Spleen (tissue), 11 donors: Measurements from ENCODE around the gene H19. TPM values are rescaled to one million over a fixed set of nuclear protein-coding genes. Genes with fewer than 3 reads are reported as not detected.
A peak's percentile ranks its signal among the peaks of the same experiment; 100 is the strongest.

Experiments used
- DNase-seq: peaks from one replicate; pipeline ENCODE4 v3.0.0-alpha.2; 2020
- H3K27ac ChIP-seq, 8 donors: fragments of 200-600 bp; sonication (generic) in 7 of 8; 1 replicate in 4 of 8; 2 replicates in 4 of 8; pipeline versions ENCODE4 v1.5.0 to v1.8.0; 2016 to 2021; ENCODE audit warnings: inconsistent platforms in 4 of 8, mild to moderate bottlenecking in 4 of 8, moderate library complexity in 1 of 8
- H3K27me3 ChIP-seq, 7 donors: fragments of 200-600 bp; sonication (generic) in 6 of 7; replicated peaks in 1 of 7; 1 replicate in 4 of 7; 2 replicates in 3 of 7; pipeline versions ENCODE4 v1.5.0 to v1.8.0; 2016 to 2021; ENCODE audit warnings: inconsistent platforms in 3 of 7, mild to moderate bottlenecking in 1 of 7
- H3K36me3 ChIP-seq, 6 donors: fragments of 200-600 bp; sonication (generic) in 5 of 6; 1 replicate in 4 of 6; 2 replicates in 2 of 6; pipeline versions ENCODE4 v1.5.0 to v1.8.0; 2016 to 2021; ENCODE audit warnings: inconsistent platforms in 2 of 6
- H3K4me1 ChIP-seq, 6 donors: fragments of 200-600 bp; sonication (generic) in 5 of 6; 1 replicate in 3 of 6; 2 replicates in 3 of 6; pipeline versions ENCODE4 v1.5.0 to v1.8.0; 2016 to 2021; ENCODE audit warnings: inconsistent platforms in 3 of 6
- H3K4me3 ChIP-seq, 8 donors: fragments of 200-600 bp; sonication (generic) in 7 of 8; 1 replicate in 4 of 8; 2 replicates in 4 of 8; pipeline versions ENCODE4 v1.5.0 to v1.8.0; 2016 to 2021; ENCODE audit warnings: inconsistent platforms in 4 of 8, mild to moderate bottlenecking in 4 of 8, moderate library complexity in 2 of 8
- H3K9me3 ChIP-seq, 8 donors: fragments of 200-600 bp; sonication (generic) in 7 of 8; 1 replicate in 4 of 8; 2 replicates in 4 of 8; pipeline versions ENCODE4 v1.5.0 to v1.8.0; 2016 to 2021; ENCODE audit warnings: inconsistent platforms in 4 of 8
- POLR2A ChIP-seq, 3 donors: fragments of 450-650 bp; IDR thresholded peaks; one replicate each; pipeline ENCODE4 v1.5.1; 2017; ENCODE audit warnings: antibody characterized with exemption in 3 of 3, mild to moderate bottlenecking in 1 of 3
- POLR2AphosphoS5 ChIP-seq, 3 donors: sonication (generic); formaldehyde crosslinking; IDR thresholded peaks; one replicate each; pipeline ENCODE4 v1.5.1; 2017; ENCODE audit warnings: antibody characterized with exemption in 3 of 3
- WGBS, 5 donors: extraction: QIAGEN DNeasy Blood & Tissue Kit in 3 of 5; methylation state at CpG; one replicate each; pipeline versions ENCODE4 v1.1.5 to v1.1.7; 2013 to 2018; 5-methylcytosine and 5-hydroxymethylcytosine counted together
- intact Hi-C: fragments of 100-400 bp; cut with DNase I; formaldehyde crosslinking; loops from one replicate; pipeline ENCODE4 v1.15.0; 2023; ENCODE audit warnings: low total_unique reads
- polyA plus RNA-seq, 3 donors: library from polyadenylated mRNA; stranded (reverse); fragments of 200-250 nt; gene quantifications; one replicate each; pipeline ENCODE4 v1.2.1, GENCODE V29; 2013
- total RNA-seq, 7 donors: library from RNA; depleted of rRNA in 3 of 7; stranded (reverse); fragments of >200 nt in 3 of 7; fragmentation: NEBNext Ultra II Directional in 4 of 7; extraction: Animal tissue kit (Norgen Biotek cat#: 25700) in 4 of 7; gene quantifications; one replicate each; pipeline versions ENCODE4 v1.1.0 to v1.2.1, GENCODE V29; 2016 to 2021
- TF ChIP-seq, protein P1 (sequence below), 11 experiments: fragments of 200-600 bp in 7 of 11; fragments of 450-650 bp in 4 of 11; sonication (generic) in 4 of 11; IDR thresholded peaks in 8 of 11; conservative IDR thresholded peaks in 3 of 11; 1 replicate in 7 of 11; 2 replicates in 4 of 11; pipeline versions ENCODE4 v1.4.0 to v1.8.0; 2016 to 2021; ENCODE audit warnings: antibody characterized with exemption in 11 of 11, inconsistent platforms in 4 of 11, mild to moderate bottlenecking in 1 of 11
- donor health status: healthy with polysubstance abuse.
- donor health status: DM: no; HTN: no; CAD: no; lungs with moderate emphysema.
- donor health status: DM: no; HTN: no; CAD: no.
- donor health status: Bipolar disorder and iron deficiency.
- donor health status: healthy.
- donor health status: DM: no; HTN: no; CAD: no.
- donor health status: DM: yes; HTN: yes; CAD: no.

Gene H19
- total and polyA plus RNA-seq, 10 donors = 10.1 to 620 (median 90.3) TPM

GRCh38 chr11:1966531-1966930 is 31.1 kb downstream of the H19 start:
- DNase-seq = peak; percentile 23
- intact Hi-C loops = no loop called here

DNA sequence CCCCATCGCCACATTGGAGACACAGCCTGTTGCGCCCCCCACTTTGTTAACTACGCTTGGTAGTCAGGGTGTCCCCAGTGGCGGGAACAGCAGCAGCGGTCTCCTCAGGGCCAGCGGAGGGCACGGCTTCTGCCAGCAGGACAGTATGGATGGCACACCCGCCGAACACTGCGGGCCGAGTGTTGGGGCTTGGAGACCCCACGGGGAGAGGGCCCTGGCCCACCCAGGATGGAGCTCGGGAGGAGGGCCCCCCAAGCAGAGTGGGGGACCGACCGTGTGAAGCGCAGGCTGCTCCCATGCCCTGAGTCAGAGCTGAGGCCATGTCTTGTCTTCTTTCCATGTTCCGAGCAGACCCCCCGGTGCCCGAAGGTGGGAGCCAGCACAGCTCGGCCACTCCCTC is 32.7 kb downstream of the H19 start:
- H3K4me3 ChIP-seq = no peak overlapping the region
- no peaks in the 10 kb centered on the region for H3K4me1 ChIP-seq
- H3K36me3 ChIP-seq = no peaks in the 10 kb centered on the region
- no peaks in the 10 kb centered on the region for H3K27me3 ChIP-seq
- WGBS, 5 donors = 100% methylated on average over 3 of the region's 20 CpGs; no CpG with 5 or more reads in 4 of the 5 donors
- no peak for DNase-seq
- no peaks in the 10 kb centered on the region for H3K9me3 ChIP-seq
- intact Hi-C loops = no loop called here
- TF ChIP-seq, protein P1, sequence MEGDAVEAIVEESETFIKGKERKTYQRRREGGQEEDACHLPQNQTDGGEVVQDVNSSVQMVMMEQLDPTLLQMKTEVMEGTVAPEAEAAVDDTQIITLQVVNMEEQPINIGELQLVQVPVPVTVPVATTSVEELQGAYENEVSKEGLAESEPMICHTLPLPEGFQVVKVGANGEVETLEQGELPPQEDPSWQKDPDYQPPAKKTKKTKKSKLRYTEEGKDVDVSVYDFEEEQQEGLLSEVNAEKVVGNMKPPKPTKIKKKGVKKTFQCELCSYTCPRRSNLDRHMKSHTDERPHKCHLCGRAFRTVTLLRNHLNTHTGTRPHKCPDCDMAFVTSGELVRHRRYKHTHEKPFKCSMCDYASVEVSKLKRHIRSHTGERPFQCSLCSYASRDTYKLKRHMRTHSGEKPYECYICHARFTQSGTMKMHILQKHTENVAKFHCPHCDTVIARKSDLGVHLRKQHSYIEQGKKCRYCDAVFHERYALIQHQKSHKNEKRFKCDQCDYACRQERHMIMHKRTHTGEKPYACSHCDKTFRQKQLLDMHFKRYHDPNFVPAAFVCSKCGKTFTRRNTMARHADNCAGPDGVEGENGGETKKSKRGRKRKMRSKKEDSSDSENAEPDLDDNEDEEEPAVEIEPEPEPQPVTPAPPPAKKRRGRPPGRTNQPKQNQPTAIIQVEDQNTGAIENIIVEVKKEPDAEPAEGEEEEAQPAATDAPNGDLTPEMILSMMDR (IDR thresholded peaks at IDR 0.05 in 8 of 11, conservative IDR thresholded peaks at IDR 0.05 in 3 of 11) = no peak
- TF ChIP-seq POLR2A (IDR thresholded peaks at IDR 0.05) (no peak), POLR2AphosphoS5 (IDR thresholded peaks at IDR 0.05) (no peak)
- no peak overlapping the region for H3K27ac ChIP-seq

More at GRCh38 chr11:1966531-1966930, 31.1 kb downstream of the H19 start:
- Histone ChIP-seq H3K4me1 (no peaks in the 10 kb centered on the region), H3K36me3 (no peaks in the 10 kb centered on the region), H3K27me3 (no peaks in the 10 kb centered on the region), H3K4me3 (no peak overlapping the region), H3K27ac (no peak overlapping the region), H3K9me3 (no peaks in the 10 kb centered on the region)
- 92 to 98% methylated on average over 6 to 8 of the region's 18 CpGs; no CpG with 5 or more reads in 3 of the 5 donors for WGBS, 5 donors
- TF ChIP-seq, protein P1 (IDR thresholded peaks at IDR 0.05 in 8 of 11, conservative IDR thresholded peaks at IDR 0.05 in 3 of 11) = no peak
- no peak for TF ChIP-seq POLR2A (IDR thresholded peaks at IDR 0.05)

DNA sequence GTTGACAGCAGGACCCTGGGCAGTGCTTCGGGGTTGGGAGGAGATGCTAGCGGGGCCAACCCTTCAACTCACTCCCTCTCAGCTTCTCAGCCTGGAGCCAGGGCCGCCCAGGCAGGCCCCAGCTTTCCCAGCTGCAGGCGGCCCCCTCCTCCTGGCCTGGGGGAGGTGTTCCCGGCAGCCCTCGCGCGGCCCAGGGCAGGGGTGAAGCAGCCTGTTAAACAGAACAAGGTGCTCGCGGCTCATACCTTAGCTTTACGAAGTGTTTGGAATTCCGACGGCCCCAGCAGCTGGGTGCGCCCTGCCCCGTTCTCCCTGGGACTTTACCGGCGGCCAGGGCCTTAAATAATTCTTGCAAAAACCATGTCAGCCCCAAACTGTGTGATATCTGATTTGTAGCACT is 33.3 kb downstream of the H19 start:
- no peak for DNase-seq
- Histone ChIP-seq H3K9me3 (no peaks in the 10 kb centered on the region), H3K4me1 (no peaks in the 10 kb centered on the region), H3K27me3 (no peaks in the 10 kb centered on the region), H3K4me3 (no peak overlapping the region), H3K36me3 (no peaks in the 10 kb centered on the region), H3K27ac (no peak overlapping the region)
- WGBS, 5 donors = no CpG with 5 or more reads among the region's 17 CpGs
- TF ChIP-seq POLR2A (IDR thresholded peaks at IDR 0.05) (no peak), POLR2AphosphoS5 (IDR thresholded peaks at IDR 0.05) (no peak)
- TF ChIP-seq, protein P1 (IDR thresholded peaks at IDR 0.05 in 8 of 11, conservative IDR thresholded peaks at IDR 0.05 in 3 of 11) = no peak
- intact Hi-C loops = no loop called here

- intact Hi-C loops = no loop called here
- H3K36me3 ChIP-seq = no peaks in the 10 kb centered on the region
- H3K4me1 ChIP-seq = no peaks in the 10 kb centered on the region
- peak; percentile 36 for DNase-seq
- WGBS, 5 donors = 96 to 100% (median 100%) methylated on average over 2 to 5 of the region's 20 CpGs; no CpG with 5 or more reads in 2 of the 5 donors
- no peak overlapping the region for H3K27ac ChIP-seq
- TF ChIP-seq POLR2A (IDR thresholded peaks at IDR 0.05) = no peak
- TF ChIP-seq, protein P1 (IDR thresholded peaks at IDR 0.05 in 8 of 11, conservative IDR thresholded peaks at IDR 0.05 in 3 of 11) = no peak
- no peak for TF ChIP-seq POLR2AphosphoS5 (IDR thresholded peaks at IDR 0.05)
- H3K9me3 ChIP-seq = no peaks in the 10 kb centered on the region
- H3K27me3 ChIP-seq = no peaks in the 10 kb centered on the region
- no peak overlapping the region for H3K4me3 ChIP-seq
These were observed 33.8 kb downstream of the H19 start for GRCh38 chr11:1963864-1964263.
